Lung (tissue), 12 donors: ENCODE measurements around the gene THOC6. TPM values are rescaled to one million over a fixed set of nuclear protein-coding genes. Genes with fewer than 3 reads are reported as not detected.
"Not testable (repeated sequence)": the region's sequence is repeated elsewhere in the genome, so short reads cannot be mapped to it uniquely, and the experiment has no call there.

Experiments used
- ATAC-seq: fragments of 200-7000 bp; cut with Tn5 transposase; one replicate; pipeline ENCODE4 v1.9.1; 2020; ENCODE audit warnings: moderate number of reproducible peaks; ENCODE audit not compliant: insufficient read depth, low FRiP score
- DNase-seq, 3 donors: peaks; one replicate each; pipeline ENCODE4 v3.0.0-alpha.2; 2013 to 2017
- H3K27ac ChIP-seq, 2 donors: one replicate each; pipeline ENCODE4 v1.5.1; 2013; ENCODE audit warnings: mild to moderate bottlenecking in 2 of 2, moderate library complexity in 2 of 2, control low read depth in 1 of 2, inconsistent platforms in 1 of 2, low read depth in 1 of 2, low read length in 1 of 2
- H3K27me3 ChIP-seq, 3 donors: one replicate each; pipeline ENCODE4 v1.5.1; 2013; ENCODE audit warnings: low read length in 2 of 3; ENCODE audit not compliant: control insufficient read depth in 3 of 3, insufficient read depth in 3 of 3
- H3K36me3 ChIP-seq, 4 donors: one replicate each; pipeline ENCODE4 v1.5.1; 2013; ENCODE audit warnings: low read length in 4 of 4, mild to moderate bottlenecking in 1 of 4, moderate library complexity in 1 of 4; ENCODE audit not compliant: control insufficient read depth in 4 of 4, insufficient read depth in 4 of 4
- H3K4me1 ChIP-seq, 5 donors: one replicate each; pipeline ENCODE4 v1.5.1; 2013; ENCODE audit warnings: low read length in 5 of 5, mild to moderate bottlenecking in 2 of 5, moderate library complexity in 1 of 5; ENCODE audit not compliant: control insufficient read depth in 5 of 5, insufficient read depth in 5 of 5
- H3K4me3 ChIP-seq: one replicate; pipeline ENCODE4 v1.5.1; 2013; ENCODE audit warnings: mild to moderate bottlenecking, control low read depth, moderate library complexity
- H3K9ac ChIP-seq, 2 donors: one replicate each; pipeline ENCODE4 v1.5.1; 2013; ENCODE audit warnings: low read length in 2 of 2, control low read depth in 1 of 2; ENCODE audit not compliant: insufficient read depth in 1 of 2
- H3K9me3 ChIP-seq, 4 donors: one replicate each; pipeline ENCODE4 v1.5.1; 2013; ENCODE audit warnings: low read length in 3 of 4, mild to moderate bottlenecking in 1 of 4, moderate library complexity in 1 of 4; ENCODE audit not compliant: control insufficient read depth in 4 of 4, insufficient read depth in 3 of 4
- WGBS, 2 donors: extraction: QIAGEN DNeasy Blood & Tissue Kit; methylation state at CpG; one replicate each; pipeline ENCODE4 v1.1.7; 2013; 5-methylcytosine and 5-hydroxymethylcytosine counted together
- polyA plus RNA-seq, 2 donors: library from polyadenylated mRNA; stranded (reverse); fragments of 200-250 nt; gene quantifications; one replicate each; pipeline ENCODE4 v1.2.1, GENCODE V29; 2013
- total RNA-seq, 2 donors: library from RNA; depleted of rRNA in 1 of 2; stranded (reverse); fragments of >200 nt in 1 of 2; gene quantifications; one replicate each; pipeline ENCODE4 v1.2.1, GENCODE V29; 2014 to 2021
- TF ChIP-seq, protein P1 (sequence below): IDR thresholded peaks from 2 replicates; pipeline ENCODE4 v1.5.1; 2012; ENCODE audit warnings: mild to moderate bottlenecking; ENCODE audit errors: control extremely low read depth, extremely low read depth
- donor health status: control.
- donor health status: control.
- donor health status: Bipolar disorder and iron deficiency.
- donor health status: healthy.
- donor health status: DM: yes; HTN: yes; CAD: no.

THOC6 gene
- total and polyA plus RNA-seq, 4 donors, result 12.7 to 58.3 (median 40.0) TPM

DNA sequence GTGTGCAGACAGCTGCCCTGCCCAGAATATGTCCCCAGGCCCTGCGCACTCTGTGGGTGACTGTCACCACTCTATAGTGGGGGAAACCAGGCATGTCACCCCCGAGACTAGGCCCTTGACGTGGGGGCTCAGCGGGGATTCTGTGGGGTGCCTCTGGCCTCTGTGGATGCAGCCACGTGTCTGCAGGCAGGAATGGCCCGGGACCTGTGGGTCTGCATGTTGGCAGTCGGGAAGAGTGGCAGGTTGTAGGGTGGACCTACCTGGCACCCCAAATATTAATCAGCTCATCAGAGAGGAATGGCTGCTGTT lies 42.6 kb downstream of the THOC6 start:
- Histone ChIP-seq H3K27me3 (no peaks in the 10 kb centered on the region), H3K36me3 (peaks cover 0 to 17% (median 0%) of the 10 kb centered on the region in 4 donors), H3K4me3 (peak overlapping the region; percentile 71), H3K9ac (no peak overlapping the region), H3K27ac (peak overlapping the region in 1 of 2 donors; percentile 67), H3K9me3 (no peaks in the 10 kb centered on the region), H3K4me1 (peaks cover 0 to 22% (median 0%) of the 10 kb centered on the region in 5 donors)
- DNase-seq (no peak), ATAC-seq (no peak)
- 67 to 91% methylated on average over 7 of the region's 7 CpGs for WGBS, 2 donors
- TF ChIP-seq, protein P1, sequence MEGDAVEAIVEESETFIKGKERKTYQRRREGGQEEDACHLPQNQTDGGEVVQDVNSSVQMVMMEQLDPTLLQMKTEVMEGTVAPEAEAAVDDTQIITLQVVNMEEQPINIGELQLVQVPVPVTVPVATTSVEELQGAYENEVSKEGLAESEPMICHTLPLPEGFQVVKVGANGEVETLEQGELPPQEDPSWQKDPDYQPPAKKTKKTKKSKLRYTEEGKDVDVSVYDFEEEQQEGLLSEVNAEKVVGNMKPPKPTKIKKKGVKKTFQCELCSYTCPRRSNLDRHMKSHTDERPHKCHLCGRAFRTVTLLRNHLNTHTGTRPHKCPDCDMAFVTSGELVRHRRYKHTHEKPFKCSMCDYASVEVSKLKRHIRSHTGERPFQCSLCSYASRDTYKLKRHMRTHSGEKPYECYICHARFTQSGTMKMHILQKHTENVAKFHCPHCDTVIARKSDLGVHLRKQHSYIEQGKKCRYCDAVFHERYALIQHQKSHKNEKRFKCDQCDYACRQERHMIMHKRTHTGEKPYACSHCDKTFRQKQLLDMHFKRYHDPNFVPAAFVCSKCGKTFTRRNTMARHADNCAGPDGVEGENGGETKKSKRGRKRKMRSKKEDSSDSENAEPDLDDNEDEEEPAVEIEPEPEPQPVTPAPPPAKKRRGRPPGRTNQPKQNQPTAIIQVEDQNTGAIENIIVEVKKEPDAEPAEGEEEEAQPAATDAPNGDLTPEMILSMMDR, result no peak

DNA sequence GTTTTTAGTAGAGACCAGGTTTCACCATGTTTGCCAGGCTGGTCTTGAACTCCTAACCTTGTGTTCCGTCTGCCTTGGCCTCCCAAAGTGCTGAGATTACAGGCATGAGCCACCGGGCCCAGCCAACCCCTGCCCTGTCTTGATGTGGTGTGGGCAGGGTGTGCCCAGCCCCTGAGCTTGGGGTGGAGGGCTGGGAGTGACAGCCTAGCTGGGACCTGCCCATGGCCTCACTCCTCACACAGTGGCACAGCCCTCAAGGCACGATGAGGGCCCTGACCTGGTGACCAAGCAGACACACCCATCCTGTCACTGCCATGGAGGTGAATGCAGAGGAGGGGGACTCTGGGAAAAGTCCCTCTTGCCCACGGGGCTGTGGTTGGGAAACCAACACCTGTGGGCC lies 44.7 kb downstream of the THOC6 start:
- ATAC-seq (no peak), DNase-seq (no peak)
- 55 to 67% methylated on average over 4 of the region's 4 CpGs for WGBS, 2 donors
- Histone ChIP-seq H3K27ac (no peak overlapping the region), H3K4me3 (no peak overlapping the region), H3K4me1 (peaks cover 0 to 22% (median 0%) of the 10 kb centered on the region in 5 donors), H3K36me3 (peaks cover 0 to 17% (median 0%) of the 10 kb centered on the region in 4 donors), H3K9ac (no peak overlapping the region), H3K9me3 (no peaks in the 10 kb centered on the region), H3K27me3 (no peaks in the 10 kb centered on the region)
- TF ChIP-seq, protein P1, result no peak

DNA sequence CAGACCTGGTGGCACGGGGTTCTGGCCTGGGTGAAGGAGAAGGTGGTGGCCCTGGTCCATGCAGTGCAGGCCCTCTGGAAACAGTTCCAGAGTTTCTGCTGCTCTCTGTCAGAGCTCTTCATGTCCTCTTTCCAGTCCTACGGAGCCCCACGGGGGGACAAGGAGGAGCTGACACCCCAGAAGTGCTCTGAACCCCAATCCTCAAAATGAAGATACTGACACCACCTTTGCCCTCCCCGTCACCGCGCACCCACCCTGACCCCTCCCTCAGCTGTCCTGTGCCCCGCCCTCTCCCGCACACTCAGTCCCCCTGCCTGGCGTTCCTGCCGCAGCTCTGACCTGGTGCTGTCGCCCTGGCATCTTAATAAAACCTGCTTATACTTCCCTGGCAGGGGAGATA lies 45.3 kb downstream of the THOC6 start:
- not testable (repeated sequence) for ATAC-seq, H3K27me3 ChIP-seq, H3K4me3 ChIP-seq, H3K9me3 ChIP-seq, H3K9ac ChIP-seq, H3K27ac ChIP-seq, DNase-seq
- Histone ChIP-seq H3K4me1 (peaks cover 0 to 22% (median 0%) of the 10 kb centered on the region in 5 donors), H3K36me3 (peaks cover 0 to 17% (median 0%) of the 10 kb centered on the region in 4 donors)
- WGBS, 2 donors, result 86 to 91% methylated on average over 10 of the region's 11 CpGs

DNA sequence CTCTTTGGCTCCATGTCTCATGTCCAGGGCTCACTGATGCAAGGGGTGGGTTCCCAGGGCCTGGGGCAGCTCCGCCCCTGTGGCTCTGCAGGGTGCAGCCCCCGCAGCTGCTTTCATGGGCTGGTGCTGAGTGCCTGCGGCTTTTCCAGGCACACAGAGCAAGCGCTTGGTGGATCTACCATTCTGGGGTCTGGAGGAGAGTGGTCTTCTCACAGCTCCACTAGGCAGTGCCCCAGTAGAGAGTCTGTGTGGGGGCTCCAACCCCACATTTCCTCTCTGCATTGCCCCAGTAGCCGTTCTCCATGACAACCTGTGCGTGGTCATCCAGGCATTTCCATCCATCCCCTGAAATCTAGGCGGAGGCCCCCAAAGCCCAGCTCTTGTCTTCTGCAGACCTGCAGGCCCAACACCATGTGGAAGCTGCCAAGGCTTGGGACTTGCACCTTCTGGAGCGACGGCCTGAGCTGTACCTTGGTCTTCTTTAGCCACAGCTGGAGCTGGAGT lies 46.8 kb downstream of the THOC6 start:
- DNase-seq (no peak), ATAC-seq (no peak)

More for the DNA sequence above, 46.8 kb downstream of the THOC6 start:
- no peak overlapping the region for H3K27ac ChIP-seq
- TF ChIP-seq, protein P1, result no peak
- peaks cover 0 to 7% (median 0%) of the 10 kb centered on the region in 3 donors for H3K27me3 ChIP-seq
- 91 to 94% methylated on average over 9 of the region's 9 CpGs for WGBS, 2 donors
- no peak overlapping the region for H3K4me3 ChIP-seq
- peaks cover 0 to 17% (median 0%) of the 10 kb centered on the region in 5 donors for H3K4me1 ChIP-seq
- H3K36me3 ChIP-seq, result peaks cover 0 to 17% (median 0%) of the 10 kb centered on the region in 4 donors
- H3K9ac ChIP-seq, result no peak overlapping the region
- no peaks in the 10 kb centered on the region for H3K9me3 ChIP-seq
